UCSD-AML1 (cell line): Measurements from ENCODE around the gene ADAMTS15.

Source experiments
- DNase-seq: peaks from one replicate; lab custom pipeline; 2025; ENCODE audit not compliant: unreplicated experiment; lab: John Stamatoyannopoulos, UW

ADAMTS15 gene

GRCh38 chr11:130448416-130449309, at the start of gene ADAMTS15:
TSS of gene ADAMTS15 (plus strand) at chr11:130448645. CDS start at chr11:130448974, 329 bp downstream.
- DNase-seq = no peak

- DNase-seq = no peak
Observed at GRCh38 chr11:130399196-130399595, 49.2 kb upstream of the ADAMTS15 start.

GRCh38 chr11:130400781-130401483, 47.5 kb upstream of the ADAMTS15 start:
- peak; percentile 18 for DNase-seq

- DNase-seq = no peak
Observed at GRCh38 chr11:130402570-130402969, 45.9 kb upstream of the ADAMTS15 start.

- no peak for DNase-seq
Observed at GRCh38 chr11:130403271-130403804, 45.1 kb upstream of the ADAMTS15 start.

- DNase-seq = no peak
Observed at GRCh38 chr11:130403967-130404366, 44.5 kb upstream of the ADAMTS15 start.

GRCh38 chr11:130404727-130405126, 43.7 kb upstream of the ADAMTS15 start:
- DNase-seq = no peak

- no peak for DNase-seq
Observed at GRCh38 chr11:130405428-130405827, 43.0 kb upstream of the ADAMTS15 start.

- no peak for DNase-seq
Observed at GRCh38 chr11:130407978-130408377, 40.5 kb upstream of the ADAMTS15 start.

GRCh38 chr11:130408401-130408890, 40.0 kb upstream of the ADAMTS15 start:
- DNase-seq = no peak

GRCh38 chr11:130408901-130409300, 39.5 kb upstream of the ADAMTS15 start:
- no peak for DNase-seq

GRCh38 chr11:130409594-130410388, 38.7 kb upstream of the ADAMTS15 start:
- DNase-seq = no peak

- no peak for DNase-seq
Observed at GRCh38 chr11:130411223-130411622, 37.2 kb upstream of the ADAMTS15 start.

- DNase-seq = no peak
Observed at GRCh38 chr11:130413405-130414106, 34.9 kb upstream of the ADAMTS15 start.

GRCh38 chr11:130414107-130415080, 34.1 kb upstream of the ADAMTS15 start:
- peak; percentile 32 for DNase-seq

GRCh38 chr11:130415731-130416529, 32.5 kb upstream of the ADAMTS15 start:
- DNase-seq = no peak

GRCh38 chr11:130416530-130416882, 31.9 kb upstream of the ADAMTS15 start:
- DNase-seq = no peak

- no peak for DNase-seq
Observed at GRCh38 chr11:130416906-130417305, 31.5 kb upstream of the ADAMTS15 start.
